Spleen (tissue), 7 donors: ENCODE results near the gene PCYT1A.

Source experiments
- POLR2A ChIP-seq, 3 donors: fragments of 450-650 bp; IDR thresholded peaks; one replicate each; pipeline ENCODE4 v1.5.1; 2017; ENCODE audit warnings: antibody characterized with exemption in 3 of 3, mild to moderate bottlenecking in 1 of 3
- TF ChIP-seq, protein P1 (sequence below), 11 experiments: fragments of 200-600 bp in 7 of 11; fragments of 450-650 bp in 4 of 11; sonication (generic) in 4 of 11; IDR thresholded peaks in 8 of 11; conservative IDR thresholded peaks in 3 of 11; 1 replicate in 7 of 11; 2 replicates in 4 of 11; pipeline versions ENCODE4 v1.4.0 to v1.8.0; 2016 to 2021; ENCODE audit warnings: antibody characterized with exemption in 11 of 11, inconsistent platforms in 4 of 11, mild to moderate bottlenecking in 1 of 11
- donor health status: DM: no; HTN: no; CAD: no; lungs with moderate emphysema.
- donor health status: DM: no; HTN: no; CAD: no.
- donor health status: DM: no; HTN: no; CAD: no.

DNA sequence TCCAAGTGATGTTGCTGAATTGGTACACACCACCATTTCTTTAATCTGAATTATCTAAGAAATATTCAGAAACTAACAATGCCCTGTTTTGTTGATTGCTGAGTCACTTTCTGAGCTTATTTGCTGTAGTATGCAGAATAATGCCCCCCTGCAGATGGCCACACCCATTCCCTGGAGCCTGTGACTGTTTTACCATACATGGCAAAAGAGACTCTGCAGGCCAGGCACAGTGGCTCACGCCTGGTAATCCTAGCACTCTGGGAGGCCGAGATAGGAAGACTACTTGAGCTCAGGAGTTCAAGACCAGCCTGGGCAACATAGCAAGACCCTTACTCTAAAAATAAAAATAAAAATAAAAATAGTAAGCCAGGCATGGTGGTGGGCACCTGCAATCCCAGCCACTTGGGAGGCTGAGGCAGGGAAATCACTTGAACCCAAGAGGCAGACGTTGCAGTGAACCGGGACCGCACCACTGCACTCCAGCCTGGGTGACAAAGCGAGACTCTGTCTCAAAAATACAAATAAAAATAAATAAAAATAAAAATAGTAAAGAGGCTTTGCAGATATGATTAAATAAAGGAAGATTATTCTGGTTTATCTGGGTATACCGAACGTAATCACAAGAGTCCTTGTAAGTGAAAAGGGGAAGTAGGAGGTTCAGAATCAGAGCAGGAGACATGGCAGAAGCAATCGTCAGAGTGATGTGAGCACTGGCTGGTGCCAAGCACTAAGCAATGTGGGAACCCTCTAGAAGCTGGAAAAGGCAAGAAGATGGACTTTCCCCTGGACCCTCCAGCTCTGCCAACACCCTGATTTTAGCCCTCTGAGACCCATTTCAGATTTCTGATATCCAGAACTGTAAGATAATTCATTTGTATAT lies 19.0 kb downstream of the PCYT1A start:
- TF ChIP-seq, protein P1, sequence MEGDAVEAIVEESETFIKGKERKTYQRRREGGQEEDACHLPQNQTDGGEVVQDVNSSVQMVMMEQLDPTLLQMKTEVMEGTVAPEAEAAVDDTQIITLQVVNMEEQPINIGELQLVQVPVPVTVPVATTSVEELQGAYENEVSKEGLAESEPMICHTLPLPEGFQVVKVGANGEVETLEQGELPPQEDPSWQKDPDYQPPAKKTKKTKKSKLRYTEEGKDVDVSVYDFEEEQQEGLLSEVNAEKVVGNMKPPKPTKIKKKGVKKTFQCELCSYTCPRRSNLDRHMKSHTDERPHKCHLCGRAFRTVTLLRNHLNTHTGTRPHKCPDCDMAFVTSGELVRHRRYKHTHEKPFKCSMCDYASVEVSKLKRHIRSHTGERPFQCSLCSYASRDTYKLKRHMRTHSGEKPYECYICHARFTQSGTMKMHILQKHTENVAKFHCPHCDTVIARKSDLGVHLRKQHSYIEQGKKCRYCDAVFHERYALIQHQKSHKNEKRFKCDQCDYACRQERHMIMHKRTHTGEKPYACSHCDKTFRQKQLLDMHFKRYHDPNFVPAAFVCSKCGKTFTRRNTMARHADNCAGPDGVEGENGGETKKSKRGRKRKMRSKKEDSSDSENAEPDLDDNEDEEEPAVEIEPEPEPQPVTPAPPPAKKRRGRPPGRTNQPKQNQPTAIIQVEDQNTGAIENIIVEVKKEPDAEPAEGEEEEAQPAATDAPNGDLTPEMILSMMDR (IDR thresholded peaks at IDR 0.05 in 8 of 11, conservative IDR thresholded peaks at IDR 0.05 in 3 of 11): no peak
- no peak for TF ChIP-seq POLR2A (IDR thresholded peaks at IDR 0.05)
